ENCODE measurements around the gene BCO1. TPM values are rescaled to one million over a fixed set of nuclear protein-coding genes. Genes with fewer than 3 reads are reported as not detected.

The BCO1 gene, protein sequence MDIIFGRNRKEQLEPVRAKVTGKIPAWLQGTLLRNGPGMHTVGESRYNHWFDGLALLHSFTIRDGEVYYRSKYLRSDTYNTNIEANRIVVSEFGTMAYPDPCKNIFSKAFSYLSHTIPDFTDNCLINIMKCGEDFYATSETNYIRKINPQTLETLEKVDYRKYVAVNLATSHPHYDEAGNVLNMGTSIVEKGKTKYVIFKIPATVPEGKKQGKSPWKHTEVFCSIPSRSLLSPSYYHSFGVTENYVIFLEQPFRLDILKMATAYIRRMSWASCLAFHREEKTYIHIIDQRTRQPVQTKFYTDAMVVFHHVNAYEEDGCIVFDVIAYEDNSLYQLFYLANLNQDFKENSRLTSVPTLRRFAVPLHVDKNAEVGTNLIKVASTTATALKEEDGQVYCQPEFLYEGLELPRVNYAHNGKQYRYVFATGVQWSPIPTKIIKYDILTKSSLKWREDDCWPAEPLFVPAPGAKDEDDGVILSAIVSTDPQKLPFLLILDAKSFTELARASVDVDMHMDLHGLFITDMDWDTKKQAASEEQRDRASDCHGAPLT
- not detected in 2 replicates for total RNA-seq

DNA sequence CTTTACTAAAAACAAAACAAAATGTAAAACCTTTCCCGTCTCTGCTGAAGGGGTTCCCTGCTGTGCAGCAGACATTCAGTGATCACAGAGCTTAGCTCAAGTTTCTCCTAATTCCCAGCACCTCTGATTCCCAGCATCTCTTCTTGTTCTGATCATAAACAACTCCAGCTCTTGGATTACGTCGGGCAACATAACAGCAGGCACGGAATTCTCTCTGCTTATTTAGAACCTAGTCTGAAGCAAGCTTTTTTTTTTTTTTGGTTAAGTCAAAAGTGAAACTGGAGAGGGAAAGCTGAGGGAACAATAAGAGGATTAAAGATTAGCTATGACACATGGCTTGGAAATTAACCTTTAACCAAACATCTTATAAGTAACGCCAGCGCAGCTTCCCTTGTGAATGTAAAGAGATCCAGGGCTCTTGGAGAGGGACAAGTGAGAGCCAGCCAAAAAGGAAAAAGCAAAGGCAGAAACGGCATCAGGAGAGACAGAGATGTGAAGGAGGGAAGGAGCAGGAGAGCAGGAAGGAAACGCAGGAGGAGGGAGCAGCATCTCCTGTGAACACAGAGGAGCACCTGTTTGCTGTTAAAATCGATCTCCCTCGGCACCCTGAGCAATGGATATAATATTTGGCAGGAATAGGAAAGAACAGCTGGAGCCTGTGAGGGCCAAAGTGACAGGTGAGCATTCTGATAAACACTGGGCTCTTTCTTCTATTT, at the start of gene BCO1:
Gene BCO1, plus strand, starts transcription at position 394 of the 716 bp plus-strand sequence. Its CDS starts 220 bp downstream, at position 614.

DNA sequence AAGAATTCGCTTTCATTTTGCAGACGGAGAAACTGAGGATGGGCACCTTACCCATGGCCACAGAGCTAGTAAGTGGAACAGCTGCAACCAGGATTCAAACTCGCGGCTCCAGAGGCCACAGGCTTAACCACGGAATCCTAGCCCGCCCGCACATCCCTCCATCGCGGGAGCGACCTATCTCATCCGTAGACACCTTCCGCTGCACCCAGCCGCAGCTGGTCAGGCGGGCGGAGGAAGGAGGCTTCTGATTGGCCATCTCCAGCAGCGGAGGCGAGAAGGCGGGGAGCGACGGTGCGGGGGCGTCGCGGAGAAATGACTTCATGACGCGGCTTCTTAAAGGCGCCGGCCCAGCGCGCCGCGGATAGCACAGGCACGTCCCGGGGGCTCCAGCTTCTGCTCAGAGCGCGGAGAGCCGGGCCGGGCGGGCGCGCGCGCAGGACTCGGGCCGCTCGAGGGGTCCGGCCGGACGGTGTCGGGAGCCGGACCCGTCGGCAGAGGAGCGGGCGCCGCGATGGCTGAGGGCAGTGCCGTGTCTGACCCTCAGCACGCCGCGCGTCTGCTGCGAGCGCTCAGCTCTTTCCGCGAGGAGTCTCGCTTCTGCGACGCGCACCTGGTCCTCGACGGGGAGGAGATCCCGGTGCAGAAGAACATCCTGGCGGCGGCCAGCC, 76.2 kb downstream of the BCO1 start, which contains the start of gene GAN:
Gene GAN, plus strand, starts transcription at position 360 of the 668 bp plus-strand sequence. Its CDS starts 152 bp downstream, at position 512.

Other genes with a start within 250 kb of the BCO1 start
- 25.7 and 26.0 TPM in 2 replicates for gene CMC2, start 231.8 kb upstream of the BCO1 start, total RNA-seq
- gene CENPN, start 231.5 kb upstream of the BCO1 start, total RNA-seq: 51.1 and 60.8 TPM in 2 replicates
- gene ATMIN, start 202.8 kb upstream of the BCO1 start, total RNA-seq: 29.4 and 37.5 TPM in 2 replicates
- gene C16orf46, start 161.5 kb upstream of the BCO1 start, total RNA-seq: 0.59 and 1.1 TPM in 2 replicates
- gene GCSH, start 142.3 kb upstream of the BCO1 start, total RNA-seq: 22.3 and 25.0 TPM in 2 replicates
- gene GAN, start 76.3 kb downstream of the BCO1 start, total RNA-seq: 4.0 and 6.1 TPM in 2 replicates
- gene CMIP, start 206.1 kb downstream of the BCO1 start, total RNA-seq: 5.9 and 11.3 TPM in 2 replicates

Data from subcutaneous preadipocyte (primary cell).